Measurements from ENCODE around the gene RIPOR3. TPM values are rescaled to one million over a fixed set of nuclear protein-coding genes. Genes with fewer than 3 reads are reported as not detected.

Gene RIPOR3
- polyA plus RNA-seq, 1 donor (not counting 4 experiments of a cell fraction or from before 2014, with no cell fraction given), result 0.10 TPM

DNA sequence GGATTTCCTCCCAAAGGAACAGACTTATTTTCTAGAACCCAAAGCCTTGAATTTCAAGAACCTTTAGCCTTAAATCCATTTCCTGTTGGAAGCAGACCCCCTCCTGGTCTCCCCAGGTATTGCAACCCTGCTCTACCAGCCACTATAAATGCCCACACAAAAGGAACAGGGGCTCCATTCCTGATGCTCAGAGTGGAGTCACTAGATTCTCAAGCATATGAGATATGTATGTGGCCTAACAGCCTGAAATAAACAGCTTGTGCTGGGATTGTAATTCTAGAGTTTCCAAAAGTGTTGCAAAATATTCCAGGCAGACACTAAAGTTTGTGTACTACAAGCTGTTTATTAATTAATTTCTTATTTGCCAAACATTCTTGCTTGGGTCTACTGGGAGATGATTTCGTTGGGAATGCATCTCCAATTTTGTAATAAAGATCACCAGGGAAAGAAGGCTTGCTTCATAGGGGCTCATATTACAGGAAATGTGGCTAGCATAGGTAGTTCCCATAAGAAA lies 44.8 kb downstream of the RIPOR3 start:
- H3K4me1 ChIP-seq (ENCODE audit: control insufficient read depth, extremely low read depth, insufficient read depth, low read length), result peaks cover 11% of the 10 kb centered on the region
- no peaks in the 10 kb centered on the region for H3K9me1 ChIP-seq (ENCODE audit: control insufficient read depth, extremely low read depth, insufficient read depth, low read length)
- DNase-seq (ENCODE audit: low read depth, low spot score) (no peak), FAIRE-seq (no peak)
- H3K27ac ChIP-seq (ENCODE audit: control insufficient read depth, insufficient read depth, low read length), result no peak overlapping the region
- no peak overlapping the region for H2AFZ ChIP-seq (ENCODE audit: control insufficient read depth, low read length)
- dilution Hi-C loops (cut with MboI; ENCODE audit: extremely low pct_ligation_motif_present, low sequenced_read_pairs), result no loop called here
- no peaks in the 10 kb centered on the region for H3K36me3 ChIP-seq (ENCODE audit: control insufficient read depth in 2 of 2, extremely low read depth in 1 of 2, insufficient read depth in 2 of 2, low read length in 2 of 2)
- no peak overlapping the region for H3K4me3 ChIP-seq (ENCODE audit: control insufficient read depth in 2 of 3, extremely low read depth in 1 of 3, insufficient read depth in 2 of 3, low read depth in 1 of 3, low read length in 3 of 3)
- no peaks in the 10 kb centered on the region for H4K20me1 ChIP-seq (ENCODE audit: control insufficient read depth, extremely low read depth, insufficient read depth, low read length)
- no peaks in the 10 kb centered on the region for H3K79me2 ChIP-seq (ENCODE audit: control insufficient read depth, insufficient read depth, low read length)
- no peaks in the 10 kb centered on the region for H3K27me3 ChIP-seq (ENCODE audit: control insufficient read depth, extremely low read depth, insufficient read depth, low read length)
- TF ChIP-seq, protein P1, sequence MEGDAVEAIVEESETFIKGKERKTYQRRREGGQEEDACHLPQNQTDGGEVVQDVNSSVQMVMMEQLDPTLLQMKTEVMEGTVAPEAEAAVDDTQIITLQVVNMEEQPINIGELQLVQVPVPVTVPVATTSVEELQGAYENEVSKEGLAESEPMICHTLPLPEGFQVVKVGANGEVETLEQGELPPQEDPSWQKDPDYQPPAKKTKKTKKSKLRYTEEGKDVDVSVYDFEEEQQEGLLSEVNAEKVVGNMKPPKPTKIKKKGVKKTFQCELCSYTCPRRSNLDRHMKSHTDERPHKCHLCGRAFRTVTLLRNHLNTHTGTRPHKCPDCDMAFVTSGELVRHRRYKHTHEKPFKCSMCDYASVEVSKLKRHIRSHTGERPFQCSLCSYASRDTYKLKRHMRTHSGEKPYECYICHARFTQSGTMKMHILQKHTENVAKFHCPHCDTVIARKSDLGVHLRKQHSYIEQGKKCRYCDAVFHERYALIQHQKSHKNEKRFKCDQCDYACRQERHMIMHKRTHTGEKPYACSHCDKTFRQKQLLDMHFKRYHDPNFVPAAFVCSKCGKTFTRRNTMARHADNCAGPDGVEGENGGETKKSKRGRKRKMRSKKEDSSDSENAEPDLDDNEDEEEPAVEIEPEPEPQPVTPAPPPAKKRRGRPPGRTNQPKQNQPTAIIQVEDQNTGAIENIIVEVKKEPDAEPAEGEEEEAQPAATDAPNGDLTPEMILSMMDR (optimal IDR thresholded peaks at IDR 0.05 in 1 of 3, IDR thresholded peaks at IDR 0.05 in 1 of 3, conservative IDR thresholded peaks at IDR 0.05 in 1 of 3; ENCODE audit: extremely low read depth in 1 of 3, insufficient read depth in 2 of 3, low read length in 3 of 3), result peak in 2 of 3 experiments; percentile 9 to 43
- no peak for TF ChIP-seq EZH2 (IDR thresholded peaks at IDR 0.05; ENCODE audit: low read length)
- no peak overlapping the region for H3K9ac ChIP-seq (ENCODE audit: control insufficient read depth, extremely low read depth, insufficient read depth, low read length)
- H3K4me2 ChIP-seq (ENCODE audit: control insufficient read depth, extremely low read depth, insufficient read depth, low read depth, low read length), result no peak overlapping the region
- no peaks in the 10 kb centered on the region for H3K9me3 ChIP-seq (ENCODE audit: control insufficient read depth, low read depth, low read length)

DNA sequence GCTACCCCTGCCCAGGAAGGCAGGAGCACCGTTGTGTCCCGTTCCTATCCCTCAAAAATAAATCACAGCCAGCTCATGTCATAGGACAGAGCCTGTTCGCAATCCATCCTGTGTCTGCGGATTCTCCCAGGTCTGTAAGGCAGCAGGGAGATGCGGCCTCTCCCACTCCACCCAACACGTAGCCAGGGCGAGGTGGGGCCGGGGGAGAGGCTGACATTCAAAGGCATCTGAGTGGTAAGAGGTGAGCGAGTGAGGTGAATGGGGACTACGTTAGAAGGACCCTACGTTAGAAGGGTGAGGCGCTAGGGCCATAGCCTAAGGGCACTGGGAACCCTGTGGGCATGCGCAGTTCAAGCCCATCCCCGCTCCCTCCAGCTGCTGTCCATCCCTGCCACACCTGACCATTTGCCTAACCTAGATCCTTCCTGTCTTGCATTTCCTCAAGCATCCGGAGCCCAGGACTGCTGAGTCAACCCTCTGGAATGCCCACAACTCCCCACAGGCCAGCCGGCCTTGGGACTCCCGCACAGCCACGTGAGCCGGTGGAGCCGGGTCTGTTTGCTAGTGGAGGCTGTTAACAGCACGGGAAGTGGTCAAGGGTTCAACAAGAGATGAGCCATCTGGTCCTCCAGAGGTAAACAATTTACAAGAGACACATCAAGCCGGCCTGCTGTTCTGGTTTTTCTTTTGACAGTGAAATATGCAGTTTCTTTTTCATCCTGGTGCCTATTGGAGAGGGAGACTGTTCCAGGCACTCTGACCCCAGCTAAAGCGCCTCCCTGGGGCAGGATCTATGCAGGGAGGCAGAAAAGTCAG lies 45.9 kb downstream of the RIPOR3 start:
- H3K4me3 ChIP-seq (ENCODE audit: control insufficient read depth in 2 of 3, extremely low read depth in 1 of 3, insufficient read depth in 2 of 3, low read depth in 1 of 3, low read length in 3 of 3), result peak overlapping the region in 1 of 3 experiments; percentile 30
- peak; percentile 94 for DNase-seq (ENCODE audit: low read depth, low spot score)

More for the DNA sequence above, 45.9 kb downstream of the RIPOR3 start:
- Histone ChIP-seq H4K20me1 (ENCODE audit: control insufficient read depth, extremely low read depth, insufficient read depth, low read length) (no peaks in the 10 kb centered on the region), H3K36me3 (ENCODE audit: control insufficient read depth in 2 of 2, extremely low read depth in 1 of 2, insufficient read depth in 2 of 2, low read length in 2 of 2) (no peaks in the 10 kb centered on the region), H2AFZ (ENCODE audit: control insufficient read depth, low read length) (peak overlapping the region; percentile 55), H3K9me3 (ENCODE audit: control insufficient read depth, low read depth, low read length) (no peaks in the 10 kb centered on the region), H3K9ac (ENCODE audit: control insufficient read depth, extremely low read depth, insufficient read depth, low read length) (peak overlapping the region; percentile 34), H3K4me1 (ENCODE audit: control insufficient read depth, extremely low read depth, insufficient read depth, low read length) (peaks cover 11% of the 10 kb centered on the region), H3K27me3 (ENCODE audit: control insufficient read depth, extremely low read depth, insufficient read depth, low read length) (no peaks in the 10 kb centered on the region), H3K9me1 (ENCODE audit: control insufficient read depth, extremely low read depth, insufficient read depth, low read length) (no peaks in the 10 kb centered on the region), H3K27ac (ENCODE audit: control insufficient read depth, insufficient read depth, low read length) (peak overlapping the region; percentile 52), H3K4me2 (ENCODE audit: control insufficient read depth, extremely low read depth, insufficient read depth, low read depth, low read length) (peak overlapping the region; percentile 74), H3K79me2 (ENCODE audit: control insufficient read depth, insufficient read depth, low read length) (no peaks in the 10 kb centered on the region)
- dilution Hi-C loops (cut with MboI; ENCODE audit: extremely low pct_ligation_motif_present, low sequenced_read_pairs), result no loop called here
- no peak for TF ChIP-seq EZH2 (IDR thresholded peaks at IDR 0.05; ENCODE audit: low read length)
- TF ChIP-seq, protein P1 (optimal IDR thresholded peaks at IDR 0.05 in 1 of 3, IDR thresholded peaks at IDR 0.05 in 1 of 3, conservative IDR thresholded peaks at IDR 0.05 in 1 of 3; ENCODE audit: extremely low read depth in 1 of 3, insufficient read depth in 2 of 3, low read length in 3 of 3), result no peak
- FAIRE-seq, result no peak
